OCI-LY1 (cell line): ENCODE data around the gene ITSN2.

ENCODE experiments used
- CTCF ChIP-seq: fragments of 200-600 bp; sonication (generic), shearing (Covaris generic); IDR thresholded peaks from 2 replicates; pipeline ENCODE4 v1.5.1; 2017; ENCODE audit warnings: mild to moderate bottlenecking, antibody characterized with exemption, low read length, moderate library complexity, mixed read lengths
- EZH2 ChIP-seq: fragments of 200-600 bp; sonication (generic), shearing (Covaris generic); IDR thresholded peaks from 2 replicates; pipeline ENCODE4 v1.8.0; 2017; ENCODE audit warnings: borderline replicate concordance, mixed run types, mild to moderate bottlenecking, antibody characterized with exemption, low read length, moderate library complexity, mixed read lengths

- TF ChIP-seq CTCF (no peak), EZH2 (no peak)
These were observed 159.5 kb downstream of the ITSN2 start for GRCh38 chr2:24200799-24201198.
